ENCODE data around the gene BCAS3.

- TF ChIP-seq CTCF (conservative IDR thresholded peaks at IDR 0.05) (peak; percentile 26; the same call in 1 of the 2 replicates), ZFX (IDR thresholded peaks at IDR 0.05) (no peak)
Observed at GRCh38 chr17:61393904-61394629, 716.4 kb downstream of the BCAS3 start.

Measured in C4-2B (cell line).